BLaER1 (cell line): Measurements from ENCODE around the gene CLDN18.

Experiments
- H3K27ac ChIP-seq: shearing (Covaris generic); formaldehyde crosslinking; 2 replicates; pipeline ENCODE4 v1.8.1; 2022
- H3K27me3 ChIP-seq: shearing (Covaris generic); formaldehyde crosslinking; 2 replicates; pipeline ENCODE4 v1.8.1; 2022
- H3K36me3 ChIP-seq: shearing (Covaris generic); formaldehyde crosslinking; 2 replicates; pipeline ENCODE4 v1.8.1; 2022
- H3K4me1 ChIP-seq: shearing (Covaris generic); formaldehyde crosslinking; 2 replicates; pipeline ENCODE4 v1.8.1; 2022
- H3K4me2 ChIP-seq: shearing (Covaris generic); formaldehyde crosslinking; 2 replicates; pipeline ENCODE4 v1.8.1; 2022
- H3K4me3 ChIP-seq: shearing (Covaris generic); formaldehyde crosslinking; 2 replicates; pipeline ENCODE4 v1.8.1; 2022
- H3K9ac ChIP-seq: shearing (Covaris generic); formaldehyde crosslinking; 2 replicates; pipeline ENCODE4 v1.8.1; 2022
- H3K9me3 ChIP-seq: shearing (Covaris generic); formaldehyde crosslinking; 2 replicates; pipeline ENCODE4 v1.8.1; 2022
- H4K20me1 ChIP-seq: shearing (Covaris generic); formaldehyde crosslinking; 2 replicates; pipeline ENCODE4 v1.8.1; 2022
- Cebpa-rat ChIP-seq: shearing (Covaris generic); IDR thresholded peaks from 2 replicates; pipeline ENCODE4 v1.8.1; 2022

CLDN18 gene

DNA sequence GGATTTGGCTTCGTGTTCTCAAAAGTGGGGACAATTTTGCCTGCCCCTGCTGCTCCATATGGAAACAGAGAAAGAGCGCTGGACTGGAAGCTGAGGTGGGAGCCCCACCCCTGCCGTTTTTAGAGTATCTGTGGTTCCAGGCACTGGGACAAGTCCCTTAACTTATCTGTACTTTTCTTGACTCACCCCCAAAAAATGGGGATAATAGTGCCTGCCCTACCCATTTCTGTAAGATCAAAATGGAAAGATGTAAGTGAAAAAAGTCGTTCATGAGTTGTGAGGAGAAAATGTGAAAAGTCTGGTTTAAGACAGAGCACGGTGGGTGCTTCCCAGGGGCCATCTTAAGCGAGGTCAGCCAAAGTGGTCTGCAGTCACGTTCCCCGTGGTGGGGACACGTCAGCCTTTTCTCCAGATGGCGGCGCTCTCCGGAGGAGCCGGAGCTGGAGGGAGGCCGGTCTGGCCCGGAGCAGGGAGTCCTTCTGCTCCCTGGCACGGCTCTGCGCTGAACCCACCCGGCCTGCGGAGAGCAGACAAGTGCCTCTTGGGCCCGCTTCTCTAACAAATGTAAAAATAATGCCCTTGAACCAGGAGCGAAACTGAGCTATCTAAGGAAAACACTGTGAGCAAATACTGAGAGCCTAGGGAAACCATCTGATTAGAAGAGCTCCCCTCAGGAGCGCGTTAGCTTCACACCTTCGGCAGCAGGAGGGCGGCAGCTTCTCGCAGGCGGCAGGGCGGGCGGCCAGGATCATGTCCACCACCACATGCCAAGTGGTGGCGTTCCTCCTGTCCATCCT is at the start of gene CLDN18:
TSS of gene CLDN18 (plus strand) at position 690 of the 797 bp plus-strand sequence. CDS start at position 751, 61 bp downstream.
- H3K4me2 ChIP-seq = no peak within 1 kb of the TSS
- H3K9ac ChIP-seq = no peak within 1 kb of the TSS
- no peaks in the 10 kb centered on the region for H4K20me1 ChIP-seq
- H3K4me1 ChIP-seq = no peaks in the 10 kb centered on the region
- no peak within 1 kb of the TSS for H3K4me3 ChIP-seq
- no peak within 1 kb of the TSS for H3K27ac ChIP-seq
- H3K27me3 ChIP-seq = no peaks in the 10 kb centered on the region
- TF ChIP-seq Cebpa-rat = no peak
- no peaks in the 10 kb centered on the region for H3K9me3 ChIP-seq
- H3K36me3 ChIP-seq = no peaks in the 10 kb centered on the region

DNA sequence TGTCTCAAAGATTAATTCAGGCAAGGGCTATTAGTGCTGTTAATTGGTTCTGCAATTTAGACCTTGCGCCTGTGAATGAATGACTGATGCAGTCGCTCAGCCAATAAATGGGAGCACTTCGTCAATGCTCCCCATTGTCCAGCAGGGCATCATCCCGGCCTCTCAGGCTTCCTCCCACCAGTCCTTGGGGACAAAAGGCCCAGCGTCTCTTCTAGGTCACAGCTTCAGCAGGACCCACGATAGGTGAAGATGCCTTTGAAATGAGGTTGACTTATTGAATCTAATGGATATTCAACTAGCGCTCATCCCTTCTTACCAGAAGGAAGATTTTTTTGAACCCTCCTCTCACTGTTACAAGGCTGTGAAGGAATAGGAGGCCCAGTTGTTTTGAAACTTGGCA is 47.7 kb upstream of the CLDN18 start:
- Histone ChIP-seq H3K36me3 (no peaks in the 10 kb centered on the region), H3K4me1 (no peaks in the 10 kb centered on the region), H3K27ac (no peak overlapping the region), H3K4me3 (no peak overlapping the region), H3K4me2 (no peak overlapping the region), H3K27me3 (no peaks in the 10 kb centered on the region), H3K9ac (no peak overlapping the region), H4K20me1 (no peaks in the 10 kb centered on the region), H3K9me3 (no peaks in the 10 kb centered on the region)
- no peak for TF ChIP-seq Cebpa-rat

DNA sequence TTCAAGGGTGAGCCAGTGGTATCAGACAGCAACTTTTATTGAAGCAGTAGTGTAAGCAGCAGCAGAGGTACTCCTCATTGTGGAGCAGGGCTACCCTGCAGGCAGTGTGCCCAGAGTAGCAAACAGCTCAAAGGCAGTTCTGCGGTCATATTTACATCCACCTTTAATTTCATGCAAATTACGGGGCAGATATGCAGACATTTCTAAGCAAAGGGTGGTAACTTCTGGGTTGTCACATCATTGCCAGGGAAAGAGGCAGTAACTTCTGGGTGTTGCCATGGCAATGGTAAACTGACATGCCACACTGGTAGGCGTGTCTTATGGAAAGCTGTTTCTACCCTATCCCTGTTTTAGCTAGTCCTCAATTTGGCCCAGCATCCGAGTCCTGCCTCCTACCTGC is 46.5 kb upstream of the CLDN18 start:
- Histone ChIP-seq H4K20me1 (no peaks in the 10 kb centered on the region), H3K9me3 (no peaks in the 10 kb centered on the region)

DNA sequence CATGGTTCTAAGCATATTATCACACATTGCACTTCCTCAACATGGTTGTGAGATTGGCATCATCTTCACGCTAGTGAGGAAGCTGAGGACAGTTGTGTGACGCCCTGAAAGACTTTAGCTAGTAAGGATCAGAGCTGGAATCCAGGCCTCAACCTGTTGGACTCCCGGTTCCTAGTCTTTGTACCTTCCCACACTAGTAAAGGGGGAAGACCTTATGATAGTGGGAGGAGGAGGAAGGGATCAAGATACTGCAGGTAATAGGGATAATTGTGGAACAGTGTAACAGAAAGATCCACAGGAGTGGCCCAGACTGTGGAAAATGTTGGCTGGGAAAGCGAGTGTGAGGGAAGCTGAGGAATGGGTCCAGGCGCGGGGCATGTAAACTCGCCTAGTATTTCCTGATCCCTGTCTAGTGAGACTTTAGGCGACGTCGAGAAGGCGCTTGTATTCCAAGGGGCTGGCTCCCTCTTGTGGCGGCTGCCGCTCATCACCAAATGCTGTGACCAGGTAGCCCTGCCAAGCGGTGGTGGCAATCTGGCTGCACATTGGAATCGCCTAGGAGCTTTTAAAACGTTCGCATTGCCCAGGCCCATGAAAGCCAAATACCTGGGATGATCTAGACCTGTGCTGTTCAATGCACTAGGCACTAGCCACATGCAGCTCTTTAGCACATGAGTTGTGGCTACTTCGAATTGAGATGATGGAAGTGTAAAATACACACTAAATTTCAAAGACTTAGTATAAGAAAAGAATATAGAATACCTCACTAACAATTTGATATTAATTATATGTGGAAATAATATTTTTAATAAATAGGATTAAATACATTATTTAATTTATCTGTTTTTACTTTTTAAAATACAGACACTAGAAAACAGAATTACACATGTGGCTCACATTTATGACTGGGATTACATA is 38.8 kb upstream of the CLDN18 start:
- no peak overlapping the region for H3K27ac ChIP-seq
- no peaks in the 10 kb centered on the region for H4K20me1 ChIP-seq
- H3K9me3 ChIP-seq = no peaks in the 10 kb centered on the region
- H3K4me3 ChIP-seq = no peak overlapping the region
- H3K36me3 ChIP-seq = no peaks in the 10 kb centered on the region
- H3K27me3 ChIP-seq = no peaks in the 10 kb centered on the region
- 0 out of 2 replicates have a peak overlapping the region, but pooled peaks have one; percentile 10 for H3K4me2 ChIP-seq
- H3K4me1 ChIP-seq = no peaks in the 10 kb centered on the region
- H3K9ac ChIP-seq = no peak overlapping the region
- TF ChIP-seq Cebpa-rat = no peak

More for the DNA sequence above, 46.5 kb upstream of the CLDN18 start:
- H3K27ac ChIP-seq = no peak overlapping the region
- H3K9ac ChIP-seq = no peak overlapping the region
- H3K4me3 ChIP-seq = no peak overlapping the region
- no peak for TF ChIP-seq Cebpa-rat
- no peaks in the 10 kb centered on the region for H3K27me3 ChIP-seq
- H3K4me1 ChIP-seq = no peaks in the 10 kb centered on the region
- no peak overlapping the region for H3K4me2 ChIP-seq
- H3K36me3 ChIP-seq = no peaks in the 10 kb centered on the region

DNA sequence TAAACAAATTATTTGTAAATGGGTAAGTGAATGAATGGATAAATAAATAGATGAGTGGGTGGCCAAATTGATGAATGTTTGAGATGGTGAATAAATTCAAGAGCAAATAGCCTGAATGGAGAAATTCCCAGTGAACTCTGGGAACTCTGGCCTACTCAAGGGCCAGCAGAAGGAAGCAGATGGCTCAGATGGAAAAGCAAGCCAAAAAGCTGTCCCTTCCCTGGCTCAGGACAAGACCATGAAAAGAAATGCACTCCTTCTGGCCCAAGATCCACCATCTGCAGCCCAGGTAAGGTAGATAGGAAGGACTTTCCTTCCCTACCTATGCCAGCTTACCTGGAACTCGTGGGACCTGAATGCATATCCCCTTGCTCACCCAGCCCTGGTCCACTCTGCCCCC is 37.6 kb upstream of the CLDN18 start:
- no peak overlapping the region for H3K4me3 ChIP-seq
- no peaks in the 10 kb centered on the region for H4K20me1 ChIP-seq
- H3K4me2 ChIP-seq = no peak overlapping the region
- no peaks in the 10 kb centered on the region for H3K27me3 ChIP-seq
- no peaks in the 10 kb centered on the region for H3K4me1 ChIP-seq
- H3K9ac ChIP-seq = no peak overlapping the region
- no peaks in the 10 kb centered on the region for H3K9me3 ChIP-seq
- no peak for TF ChIP-seq Cebpa-rat
- H3K36me3 ChIP-seq = no peaks in the 10 kb centered on the region
- no peak overlapping the region for H3K27ac ChIP-seq

DNA sequence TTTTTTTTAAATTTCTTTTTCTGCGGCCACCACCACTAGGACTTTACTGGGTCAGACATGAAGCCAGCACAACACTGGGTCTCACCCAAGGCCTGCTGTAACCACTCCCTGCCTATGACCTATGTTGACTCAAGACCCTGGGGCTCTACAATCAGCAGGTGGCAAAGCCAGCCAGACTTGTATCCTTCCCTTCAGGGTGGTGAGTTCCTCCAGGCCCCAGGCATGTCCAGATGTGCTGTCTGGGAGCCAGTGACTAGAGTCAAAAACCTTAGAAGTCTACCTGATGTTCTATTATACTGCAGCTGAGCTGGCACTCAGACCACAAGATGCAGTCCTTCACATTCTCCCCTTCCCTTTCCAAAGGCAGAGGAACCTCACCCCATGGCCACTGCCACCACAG is 31.6 kb upstream of the CLDN18 start:
- no peak overlapping the region for H3K4me2 ChIP-seq
- no peaks in the 10 kb centered on the region for H3K4me1 ChIP-seq
- TF ChIP-seq Cebpa-rat = no peak
- no peaks in the 10 kb centered on the region for H3K27me3 ChIP-seq
- H3K4me3 ChIP-seq = no peak overlapping the region
- H4K20me1 ChIP-seq = no peaks in the 10 kb centered on the region
- H3K9me3 ChIP-seq = no peaks in the 10 kb centered on the region
- H3K9ac ChIP-seq = no peak overlapping the region
- no peak overlapping the region for H3K27ac ChIP-seq
- H3K36me3 ChIP-seq = no peaks in the 10 kb centered on the region

DNA sequence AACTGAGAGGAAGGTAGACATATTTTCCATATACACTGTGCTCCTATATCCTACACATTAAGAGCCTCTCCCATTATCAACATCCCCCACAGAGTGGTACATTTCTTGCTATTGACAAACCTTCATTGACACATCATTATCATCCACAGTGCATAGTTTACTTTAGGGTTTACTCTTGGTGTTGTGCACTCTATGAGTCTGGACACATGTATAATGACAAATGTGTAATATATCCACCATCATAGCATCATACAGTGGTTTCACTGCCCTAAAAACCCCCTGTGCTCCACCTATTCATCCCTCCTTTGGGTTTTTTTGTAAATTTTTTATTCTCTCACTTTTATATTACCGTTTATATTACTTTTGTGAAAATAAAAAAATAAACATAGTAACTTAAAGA is 22.2 kb upstream of the CLDN18 start:
- Histone ChIP-seq H3K4me2 (no peak overlapping the region), H3K4me1 (no peaks in the 10 kb centered on the region), H3K9me3 (no peaks in the 10 kb centered on the region), H3K27me3 (no peaks in the 10 kb centered on the region), H3K4me3 (no peak overlapping the region), H3K36me3 (no peaks in the 10 kb centered on the region), H4K20me1 (no peaks in the 10 kb centered on the region), H3K27ac (no peak overlapping the region), H3K9ac (no peak overlapping the region)
- TF ChIP-seq Cebpa-rat = no peak

DNA sequence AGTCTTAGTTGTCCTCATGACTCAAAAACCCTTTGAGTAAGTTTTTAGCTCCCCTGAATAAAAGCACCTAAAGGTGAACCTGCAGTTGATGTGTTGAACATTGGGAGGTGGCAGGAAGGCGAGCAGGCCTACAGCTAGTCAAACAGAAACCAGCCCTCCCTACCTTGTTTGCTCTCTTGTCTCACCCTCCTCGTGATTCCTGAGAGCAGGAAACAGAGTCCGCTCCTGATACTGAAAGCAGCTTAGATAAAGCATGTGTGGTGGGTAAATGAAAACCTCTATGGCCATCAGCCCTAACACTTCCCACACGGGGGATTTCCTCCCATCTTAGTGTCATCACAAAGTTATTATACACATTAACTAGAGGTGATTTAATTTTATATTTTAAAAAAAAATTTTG is 21.8 kb upstream of the CLDN18 start:
- H3K9me3 ChIP-seq = no peaks in the 10 kb centered on the region
- H4K20me1 ChIP-seq = no peaks in the 10 kb centered on the region
- no peak overlapping the region for H3K4me2 ChIP-seq
- no peaks in the 10 kb centered on the region for H3K36me3 ChIP-seq
- H3K4me1 ChIP-seq = no peaks in the 10 kb centered on the region
- H3K27me3 ChIP-seq = no peaks in the 10 kb centered on the region
- no peak overlapping the region for H3K4me3 ChIP-seq
- no peak overlapping the region for H3K27ac ChIP-seq
- no peak overlapping the region for H3K9ac ChIP-seq
- TF ChIP-seq Cebpa-rat = no peak

DNA sequence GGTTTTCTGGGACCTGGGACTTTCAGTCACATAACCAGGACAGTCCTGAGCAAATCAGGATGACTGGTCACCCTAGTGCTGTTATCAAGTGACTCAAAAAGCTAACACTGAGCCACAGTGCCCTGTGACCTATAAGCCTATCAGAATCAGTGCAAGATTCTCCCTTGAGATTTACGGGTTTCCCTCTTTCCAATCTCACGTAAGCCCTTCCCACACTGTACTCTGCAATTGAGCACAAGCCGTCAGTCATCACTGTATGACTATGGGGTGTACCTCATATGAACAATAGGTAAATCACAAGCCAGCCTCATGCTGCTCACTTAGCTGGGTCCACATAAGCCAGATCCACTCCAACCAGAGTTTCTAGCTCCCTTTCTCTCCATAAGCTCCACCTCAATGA is 21.0 kb upstream of the CLDN18 start:
- TF ChIP-seq Cebpa-rat = no peak
- Histone ChIP-seq H3K4me2 (no peak overlapping the region), H3K27me3 (no peaks in the 10 kb centered on the region), H3K9ac (no peak overlapping the region), H4K20me1 (no peaks in the 10 kb centered on the region), H3K27ac (no peak overlapping the region), H3K9me3 (peaks cover 7% of the 10 kb centered on the region), H3K4me1 (no peaks in the 10 kb centered on the region), H3K36me3 (no peaks in the 10 kb centered on the region), H3K4me3 (no peak overlapping the region)

DNA sequence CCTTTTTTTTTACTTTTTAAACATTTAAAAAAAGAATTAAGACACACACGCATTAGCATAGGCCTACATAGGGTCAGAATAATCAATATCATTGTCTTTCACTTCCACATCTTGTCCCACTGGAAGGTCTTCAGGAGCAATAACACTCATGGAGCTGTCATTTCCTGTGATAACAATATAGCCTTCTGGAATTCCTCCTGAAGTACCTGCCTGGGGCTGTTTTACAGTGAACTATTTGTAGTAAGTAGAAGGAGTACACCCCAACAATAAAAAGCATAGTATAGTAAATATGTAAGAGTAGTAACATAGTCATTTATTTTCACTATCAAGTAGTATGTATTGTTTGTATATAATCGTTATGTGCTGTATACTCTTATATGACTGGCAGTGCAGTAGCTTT is 19.5 kb upstream of the CLDN18 start:
- Histone ChIP-seq H3K4me2 (no peak overlapping the region), H3K36me3 (no peaks in the 10 kb centered on the region)

More for the DNA sequence above, 19.5 kb upstream of the CLDN18 start:
- no peak overlapping the region for H3K4me3 ChIP-seq
- H3K9me3 ChIP-seq = peaks cover 11% of the 10 kb centered on the region
- H3K27me3 ChIP-seq = no peaks in the 10 kb centered on the region
- H3K9ac ChIP-seq = no peak overlapping the region
- no peaks in the 10 kb centered on the region for H3K4me1 ChIP-seq
- H3K27ac ChIP-seq = no peak overlapping the region
- H4K20me1 ChIP-seq = no peaks in the 10 kb centered on the region
- no peak for TF ChIP-seq Cebpa-rat
